Smooth muscle cell (in vitro differentiated cells): ENCODE data around the gene MANBA. TPM values are rescaled to one million over a fixed set of nuclear protein-coding genes. Genes with fewer than 3 reads are reported as not detected.

ENCODE experiments used
- DNase-seq: peaks from one replicate; lab custom pipeline; 2025; ENCODE audit not compliant: unreplicated experiment; lab: John Stamatoyannopoulos, UW
- H2AFZ ChIP-seq: fragments of 200-600 bp; sonication (generic); 2 replicates; pipeline ENCODE4 v1.6.0; 2016; ENCODE audit warnings: antibody characterized with exemption, low read depth, mild to moderate bottlenecking
- H3F3A ChIP-seq: fragments of 200-600 bp; sonication (generic); 2 replicates; pipeline ENCODE4 v1.6.0; 2017; ENCODE audit warnings: antibody characterized with exemption, low read depth
- H3K27ac ChIP-seq: fragments of 200-600 bp; sonication (generic); 2 replicates; pipeline ENCODE4 v1.5.1; 2016; ENCODE audit warnings: low read depth, mild to moderate bottlenecking
- H3K27me3 ChIP-seq: fragments of 200-600 bp; sonication (generic); 2 replicates; pipeline ENCODE4 v1.6.1; 2016; ENCODE audit warnings: low read depth, mild to moderate bottlenecking
- H3K36me3 ChIP-seq: fragments of 200-600 bp; sonication (generic); 2 replicates; pipeline ENCODE4 v1.5.1; 2016; ENCODE audit warnings: low read depth
- H3K4me1 ChIP-seq: fragments of 200-600 bp; sonication (generic); 2 replicates; pipeline ENCODE4 v1.5.1; 2016; ENCODE audit warnings: low read depth
- H3K4me2 ChIP-seq: fragments of 200-600 bp; sonication (generic); 2 replicates; pipeline ENCODE4 v1.6.0; 2016; ENCODE audit warnings: mild to moderate bottlenecking
- H3K4me3 ChIP-seq: fragments of 200-600 bp; sonication (generic); 2 replicates; pipeline ENCODE4 v1.5.1; 2016; ENCODE audit warnings: mild to moderate bottlenecking
- H3K79me2 ChIP-seq: fragments of 200-600 bp; sonication (generic); 2 replicates; pipeline ENCODE4 v1.6.0; 2016; ENCODE audit warnings: low read depth, mild to moderate bottlenecking
- H3K9ac ChIP-seq: fragments of 200-600 bp; sonication (generic); 2 replicates; pipeline ENCODE4 v1.6.0; 2016; ENCODE audit warnings: low read depth
- H3K9me3 ChIP-seq: fragments of 200-600 bp; sonication (generic); replicated peaks from 2 replicates; pipeline ENCODE4 v1.5.1; 2016; ENCODE audit warnings: low read depth
- H4K20me1 ChIP-seq: fragments of 200-600 bp; sonication (generic); 2 replicates; pipeline ENCODE4 v1.6.0; 2016; ENCODE audit warnings: low read depth
- WGBS: methylation state at CpG from one replicate; pipeline ENCODE4 v1.1.7; 2016; ENCODE audit warnings: low lambda C conversion rate; 5-methylcytosine and 5-hydroxymethylcytosine counted together
- polyA plus RNA-seq: library from polyadenylated mRNA; unstranded; fragments of >200 nt; fragmentation: Nextera tagmentation; extraction: Ambion mirVana; gene quantifications from 2 replicates; pipeline ENCODE4 v1.2.1, GENCODE V29; 2016
- total RNA-seq: library from RNA; depleted of rRNA; stranded (reverse); fragments of >200 nt; gene quantifications from 2 replicates; pipeline ENCODE4 v1.2.3, GENCODE V29; 2014
- TF ChIP-seq, protein P1 (sequence below): fragments of 200-600 bp; sonication (generic); IDR thresholded peaks from 2 replicates; pipeline ENCODE4 v1.5.1; 2017; ENCODE audit warnings: borderline replicate concordance, mild to moderate bottlenecking, antibody characterized with exemption; ENCODE audit not compliant: insufficient read depth, poor library complexity, severe bottlenecking

MANBA gene
- total and polyA plus RNA-seq, 2 experiments from 2014 or later: 58.1 to 99.9 TPM

DNA sequence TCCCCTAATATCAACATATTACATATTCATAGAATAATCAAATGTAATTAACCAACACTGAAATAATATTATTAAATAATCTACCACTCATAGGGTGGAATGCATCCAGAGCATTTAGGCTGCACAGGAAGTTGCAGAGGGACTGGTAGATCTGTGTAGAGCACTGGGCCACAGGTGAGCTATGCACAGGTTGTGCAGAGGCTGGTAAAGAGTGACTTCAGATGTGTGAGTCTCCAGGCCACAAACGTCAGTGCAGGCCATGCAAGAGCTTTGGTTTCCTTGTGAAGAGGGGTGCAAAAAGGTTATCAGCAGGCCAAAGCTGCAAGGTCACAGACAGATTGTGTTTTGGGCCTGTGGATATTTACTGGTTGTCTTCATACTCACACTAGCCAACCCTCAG lies 25.5 kb upstream of the MANBA start:
- H3K9ac ChIP-seq: no peak overlapping the region
- TF ChIP-seq, protein P1, sequence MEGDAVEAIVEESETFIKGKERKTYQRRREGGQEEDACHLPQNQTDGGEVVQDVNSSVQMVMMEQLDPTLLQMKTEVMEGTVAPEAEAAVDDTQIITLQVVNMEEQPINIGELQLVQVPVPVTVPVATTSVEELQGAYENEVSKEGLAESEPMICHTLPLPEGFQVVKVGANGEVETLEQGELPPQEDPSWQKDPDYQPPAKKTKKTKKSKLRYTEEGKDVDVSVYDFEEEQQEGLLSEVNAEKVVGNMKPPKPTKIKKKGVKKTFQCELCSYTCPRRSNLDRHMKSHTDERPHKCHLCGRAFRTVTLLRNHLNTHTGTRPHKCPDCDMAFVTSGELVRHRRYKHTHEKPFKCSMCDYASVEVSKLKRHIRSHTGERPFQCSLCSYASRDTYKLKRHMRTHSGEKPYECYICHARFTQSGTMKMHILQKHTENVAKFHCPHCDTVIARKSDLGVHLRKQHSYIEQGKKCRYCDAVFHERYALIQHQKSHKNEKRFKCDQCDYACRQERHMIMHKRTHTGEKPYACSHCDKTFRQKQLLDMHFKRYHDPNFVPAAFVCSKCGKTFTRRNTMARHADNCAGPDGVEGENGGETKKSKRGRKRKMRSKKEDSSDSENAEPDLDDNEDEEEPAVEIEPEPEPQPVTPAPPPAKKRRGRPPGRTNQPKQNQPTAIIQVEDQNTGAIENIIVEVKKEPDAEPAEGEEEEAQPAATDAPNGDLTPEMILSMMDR: no peak

DNA sequence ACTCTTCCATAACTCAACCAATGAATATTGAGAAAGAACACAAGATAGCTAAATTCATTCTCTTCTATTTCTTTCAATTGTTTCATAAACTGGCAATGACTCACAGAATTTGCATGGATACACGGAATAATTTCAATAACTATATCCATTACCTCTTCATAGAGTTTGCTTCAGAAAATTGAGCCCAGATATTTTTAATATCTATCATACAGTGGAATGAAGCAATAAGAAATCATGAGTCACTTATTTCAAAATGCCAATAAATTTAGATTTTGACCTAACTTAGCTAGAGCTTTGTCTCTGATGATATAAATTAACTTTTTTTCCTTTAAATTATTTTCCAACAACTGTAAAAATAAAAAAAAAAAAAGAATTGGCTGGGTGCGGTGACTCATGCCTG lies 22.2 kb upstream of the MANBA start:
- Histone ChIP-seq H3F3A (no peaks in the 10 kb centered on the region), H3K36me3 (no peaks in the 10 kb centered on the region), H3K27me3 (no peaks in the 10 kb centered on the region), H2AFZ (no peak overlapping the region), H3K4me1 (no peaks in the 10 kb centered on the region), H3K79me2 (no peaks in the 10 kb centered on the region), H3K9ac (no peak overlapping the region), H3K4me3 (no peak overlapping the region), H4K20me1 (no peaks in the 10 kb centered on the region), H3K4me2 (no peak overlapping the region), H3K27ac (no peak overlapping the region), H3K9me3 (no peaks in the 10 kb centered on the region)
- no peak for DNase-seq
- WGBS: 91% methylated on average over 2 of the region's 2 CpGs
- TF ChIP-seq, protein P1: no peak

More for the DNA sequence above, 25.5 kb upstream of the MANBA start:
- Histone ChIP-seq H3K36me3 (no peaks in the 10 kb centered on the region), H3K79me2 (no peaks in the 10 kb centered on the region), H3K4me3 (no peak overlapping the region), H3K27me3 (no peaks in the 10 kb centered on the region), H4K20me1 (no peaks in the 10 kb centered on the region), H3K4me2 (no peak overlapping the region), H3K27ac (no peak overlapping the region), H3K4me1 (no peaks in the 10 kb centered on the region), H2AFZ (no peak overlapping the region), H3K9me3 (no peaks in the 10 kb centered on the region), H3F3A (peaks cover 7% of the 10 kb centered on the region)
- no peak for DNase-seq
- 85% methylated on average over 1 of the region's 1 CpG for WGBS

DNA sequence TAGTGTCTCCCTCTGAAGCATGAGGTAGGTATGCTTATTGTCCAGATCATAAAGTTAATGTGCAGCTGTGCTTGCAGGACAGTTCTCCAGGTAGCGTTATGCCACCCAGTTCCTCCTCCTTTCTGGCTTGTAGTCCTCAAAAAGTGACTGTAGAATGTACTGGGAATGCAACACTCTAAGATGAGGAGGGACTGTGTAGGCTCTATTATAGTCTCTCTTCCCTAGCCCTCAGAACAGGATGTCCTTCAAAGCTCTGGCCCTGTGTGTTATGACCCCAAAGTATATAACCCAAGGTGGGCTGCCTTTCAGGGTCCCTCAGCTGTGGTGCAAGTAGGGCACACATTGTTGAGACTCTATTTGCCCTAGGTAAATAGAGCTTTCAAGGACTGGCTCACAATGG lies 20.8 kb upstream of the MANBA start:
- Histone ChIP-seq H3F3A (no peaks in the 10 kb centered on the region), H3K36me3 (no peaks in the 10 kb centered on the region), H3K4me3 (no peak overlapping the region), H3K4me1 (no peaks in the 10 kb centered on the region), H3K27ac (no peak overlapping the region), H3K9ac (no peak overlapping the region), H4K20me1 (no peaks in the 10 kb centered on the region), H3K9me3 (no peaks in the 10 kb centered on the region), H3K27me3 (no peaks in the 10 kb centered on the region), H3K4me2 (no peak overlapping the region), H3K79me2 (no peaks in the 10 kb centered on the region), H2AFZ (no peak overlapping the region)
- TF ChIP-seq, protein P1: no peak
- WGBS: 86% methylated on average over 1 of the region's 1 CpG
- DNase-seq: no peak

DNA sequence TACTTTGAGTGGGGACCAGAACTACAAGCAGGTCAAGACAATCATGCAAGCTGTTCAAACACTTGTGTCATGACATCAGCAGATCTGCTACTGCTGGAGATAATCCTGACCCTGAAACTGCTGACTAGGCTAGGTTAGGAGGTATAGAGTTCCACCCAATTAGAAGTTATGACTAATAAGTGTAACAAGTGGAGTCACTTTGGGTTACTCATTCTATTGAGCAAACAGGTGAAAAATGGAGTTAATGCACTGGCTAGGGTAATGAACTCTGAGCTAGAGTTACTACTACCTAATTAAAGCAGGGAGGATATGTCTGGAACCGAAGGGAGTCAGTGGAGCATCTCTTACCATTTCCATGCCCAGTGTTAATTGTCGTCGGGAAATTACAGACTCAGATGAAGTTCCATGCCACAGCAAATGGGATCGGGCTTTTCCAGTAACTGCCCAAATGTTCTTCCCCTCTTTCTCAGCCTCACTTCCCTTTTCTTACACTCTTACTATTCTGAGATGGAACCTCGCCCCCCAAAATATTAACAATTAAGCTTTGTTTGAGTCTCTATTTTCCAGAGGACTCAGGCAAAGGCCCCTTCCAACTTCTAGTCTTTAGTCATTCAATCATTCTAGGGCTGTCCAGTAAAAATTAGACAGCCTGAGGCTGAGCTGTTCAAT lies 19.8 kb upstream of the MANBA start:
- Histone ChIP-seq H3K27me3 (no peaks in the 10 kb centered on the region), H3K9ac (no peak overlapping the region), H3K4me1 (no peaks in the 10 kb centered on the region), H3F3A (no peaks in the 10 kb centered on the region), H3K9me3 (no peaks in the 10 kb centered on the region), H3K4me3 (no peak overlapping the region), H3K36me3 (no peaks in the 10 kb centered on the region), H2AFZ (no peak overlapping the region), H3K4me2 (no peak overlapping the region), H3K27ac (peak overlapping the region; percentile 14), H3K79me2 (no peaks in the 10 kb centered on the region), H4K20me1 (no peaks in the 10 kb centered on the region)
- TF ChIP-seq, protein P1: no peak
- no peak for DNase-seq
- 75% methylated on average over 5 of the region's 5 CpGs for WGBS
